T-cell (primary cell): ENCODE data around the gene SEMA4F. TPM values are rescaled to one million over a fixed set of nuclear protein-coding genes. Genes with fewer than 3 reads are reported as not detected.

ENCODE experiments used
- ATAC-seq, 4 experiments: fragments of 200-7000 bp in 3 of 4; fragments of 150-1000 bp in 1 of 4; cut with Tn5 transposase; replicated peaks in 1 of 4; 1 replicate in 3 of 4; 2 replicates in 1 of 4; pipeline ENCODE4 v1.10.0; 2021; ENCODE audit warnings: moderate library complexity in 3 of 4, mild to moderate bottlenecking in 2 of 4, moderate number of reproducible peaks in 1 of 4
- CTCF ChIA-PET, 2 donors: fragments of 300-600 bp; sonication (Branson Sonifier 250); formaldehyde crosslinking; loops; one replicate each; lab custom pipeline; 2022; ENCODE audit warnings: antibody characterized with exemption in 2 of 2; lab: Charles Lee
- POLR2A ChIA-PET, 2 donors: fragments of 300-600 bp; sonication (Branson Sonifier 250); formaldehyde crosslinking; loops; one replicate each; lab custom pipeline; 2022; ENCODE audit warnings: antibody characterized with exemption in 2 of 2; lab: Charles Lee
- DNase-seq, 35 experiments: peaks; one replicate each; pipeline versions ENCODE4 v3.0.0 to v3.0.0-alpha.2; 2013 to 2023
- H3K27ac ChIP-seq: one replicate; pipeline ENCODE4 v1.5.1; 2013; ENCODE audit warnings: low read length
- H3K27me3 ChIP-seq, 2 experiments: replicated peaks in 1 of 2; 1 replicate in 1 of 2; 2 replicates in 1 of 2; pipeline versions ENCODE4 v1.6.1 to v1.7.0; 2013; ENCODE audit warnings: low read length in 1 of 2, mixed read lengths in 1 of 2; ENCODE audit not compliant: control insufficient read depth in 2 of 2, insufficient read depth in 2 of 2; ENCODE audit errors: extremely low read depth in 1 of 2
- H3K36me3 ChIP-seq, 2 donors: 1 replicate in 1 of 2; 2 replicates in 1 of 2; pipeline versions ENCODE4 v1.6.1 to v1.7.0; 2013; ENCODE audit warnings: low read length in 1 of 2; ENCODE audit not compliant: control insufficient read depth in 2 of 2, insufficient read depth in 1 of 2; ENCODE audit errors: extremely low read depth in 1 of 2
- H3K4me1 ChIP-seq, 2 experiments: 1 replicate in 1 of 2; 2 replicates in 1 of 2; pipeline versions ENCODE4 v1.6.1 to v1.7.0; 2013; ENCODE audit warnings: low read length in 2 of 2, mixed read lengths in 1 of 2; ENCODE audit not compliant: insufficient read depth in 2 of 2, control insufficient read depth in 1 of 2; ENCODE audit errors: extremely low read depth in 1 of 2
- H3K4me3 ChIP-seq, 2 donors: 1 replicate in 1 of 2; 2 replicates in 1 of 2; pipeline versions ENCODE4 v1.5.1 to v1.7.0; 2013; ENCODE audit warnings: mild to moderate bottlenecking in 2 of 2, low read length in 1 of 2, moderate library complexity in 1 of 2; ENCODE audit not compliant: control insufficient read depth in 1 of 2; ENCODE audit errors: extremely low read depth in 1 of 2
- H3K9me3 ChIP-seq: 2 replicates; pipeline ENCODE4 v1.7.0; 2013
- H3K27ac Mint-ChIP-seq, 2 donors: one replicate each; pipeline ENCODE4 v1.8.0; 2020 to 2021; ENCODE audit warnings: mild to moderate bottlenecking in 2 of 2, mixed read lengths in 2 of 2
- H3K27me3 Mint-ChIP-seq, 2 donors: one replicate each; pipeline ENCODE4 v1.8.0; 2021 to 2022; ENCODE audit warnings: mixed read lengths in 2 of 2
- H3K36me3 Mint-ChIP-seq: one replicate; pipeline ENCODE4 v1.8.0; 2021; ENCODE audit warnings: mixed read lengths
- H3K4me1 Mint-ChIP-seq, 3 donors: one replicate each; pipeline ENCODE4 v1.8.0; 2020 to 2022; ENCODE audit warnings: mixed read lengths in 3 of 3, mild to moderate bottlenecking in 1 of 3
- H3K4me3 Mint-ChIP-seq, 3 donors: one replicate each; pipeline ENCODE4 v1.8.0; 2020 to 2022; ENCODE audit warnings: mild to moderate bottlenecking in 3 of 3, mixed read lengths in 3 of 3, moderate library complexity in 3 of 3
- H3K9me3 Mint-ChIP-seq, 3 donors: one replicate each; pipeline ENCODE4 v1.8.0; 2020 to 2022; ENCODE audit warnings: mixed read lengths in 3 of 3
- WGBS: methylation state at CpG from one replicate; pipeline ENCODE4 v1.1.5; 2013; ENCODE audit warnings: missing lambda C conversion rate; ENCODE audit not compliant: insufficient coverage; 5-methylcytosine and 5-hydroxymethylcytosine counted together
- total RNA-seq, 35 experiments: library from RNA in 6 of 35; stranded (reverse) in 6 of 35; fragments of 120-200 nt in 1 of 35; gene quantifications; one replicate each; pipeline versions ENCODE4 v1.2.1 to v1.2.4 and lab custom pipeline; 2013 to 2026

Gene SEMA4F
- total RNA-seq, 5 donors from 2014 or later (not counting 1 experiment from before 2014, with no cell fraction given): 12.2 to 24.9 (median 18.6) TPM

DNA sequence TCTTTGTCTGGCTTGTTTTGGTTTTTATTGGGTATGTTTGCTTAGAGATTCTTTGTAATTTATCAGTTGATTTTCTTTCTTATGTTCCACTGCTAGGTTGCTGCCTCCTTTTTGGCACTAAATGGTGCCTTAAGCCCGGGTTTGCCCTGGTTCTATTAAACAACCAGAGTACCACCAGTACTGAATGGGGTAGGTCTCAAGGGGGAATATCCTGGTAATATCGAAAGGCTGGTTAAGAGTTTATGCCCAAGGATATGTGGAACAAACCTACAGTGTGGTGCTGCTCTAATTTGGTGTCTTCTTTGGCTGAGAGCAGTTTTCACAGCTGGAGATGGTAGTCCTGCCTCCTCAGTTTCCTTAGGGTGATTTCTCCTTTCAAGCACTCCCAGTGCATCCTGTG, 76.5 kb downstream of the SEMA4F start:
- CTCF ChIA-PET: no interaction called here
- Histone ChIP-seq H3K27ac (no peak overlapping the region), H3K4me1 (no peaks in the 10 kb centered on the region), H3K9me3 (no peaks in the 10 kb centered on the region), H3K27me3 (peaks cover 0 to 3% of the 10 kb centered on the region in 2 experiments), H3K36me3 (no peaks in the 10 kb centered on the region), H3K4me3 (no peak overlapping the region)
- DNase-seq (no peak), ATAC-seq (no peak)
- no peaks in the 10 kb centered on the region for H3K36me3 Mint-ChIP-seq
- no peak overlapping the region for H3K27ac Mint-ChIP-seq
- no peak overlapping the region for H3K4me3 Mint-ChIP-seq
- peaks cover 7 to 18% of the 10 kb centered on the region in 2 donors for H3K27me3 Mint-ChIP-seq
- peaks cover 0 to 4% (median 0%) of the 10 kb centered on the region in 3 donors for H3K9me3 Mint-ChIP-seq
- POLR2A ChIA-PET: no interaction called here
- WGBS: no CpG with 5 or more reads among the region's 2 CpGs
- peaks cover 0 to 2% (median 0%) of the 10 kb centered on the region in 3 donors for H3K4me1 Mint-ChIP-seq

Other genes starting within 250 kb of the SEMA4F start
- gene C2orf81, start 232.6 kb upstream of the SEMA4F start, total RNA-seq: 1 to 10 TPM; 5.0 to 9.5 (median 7.5) TPM
- 10 to 100 TPM; 31.4 to 46.8 (median 45.4) TPM for gene WDR54, start 232.5 kb upstream of the SEMA4F start, total RNA-seq
- 1 to 10 TPM in 1 of 5 donors, under 1 TPM in 3, not detected in 1; 0.93 to 1.7 (median 0.96) TPM for gene RTKN, start 212.3 kb upstream of the SEMA4F start, total RNA-seq
- gene INO80B, start 199.2 kb upstream of the SEMA4F start, total RNA-seq: 10 to 100 TPM; 44.5 to 70.8 (median 68.4) TPM
- 100 to 1,000 TPM in 2 of 5 donors, 10 to 100 TPM in 3; 80.2 to 104 (median 98.2) TPM for gene WBP1, start 195.8 kb upstream of the SEMA4F start, total RNA-seq
- gene MOGS, start 188.9 kb upstream of the SEMA4F start, total RNA-seq: 100 to 1,000 TPM in 1 of 5 donors, 10 to 100 TPM in 4; 72.0 to 114 (median 93.8) TPM
- gene MRPL53, start 181.6 kb upstream of the SEMA4F start, total RNA-seq: 10 to 100 TPM; 53.9 to 77.9 (median 59.4) TPM
- 10 to 100 TPM; 16.1 to 59.3 (median 56.7) TPM for gene CCDC142, start 171.2 kb upstream of the SEMA4F start, total RNA-seq
- gene TTC31, start 171.2 kb upstream of the SEMA4F start, total RNA-seq: 10 to 100 TPM; 33.1 to 45.8 (median 44.6) TPM
- gene LBX2, start 154.6 kb upstream of the SEMA4F start, total RNA-seq: under 1 TPM in 4 of 5 donors, not detected in 1; 0.32 to 0.73 (median 0.66) TPM
- gene PCGF1, start 146.6 kb upstream of the SEMA4F start, total RNA-seq: 10 to 100 TPM; 17.6 to 34.3 (median 28.0) TPM
- under 1 TPM in 2 of 5 donors, not detected in 3; 0.28 to 0.46 TPM for gene TLX2, start 139.8 kb upstream of the SEMA4F start, total RNA-seq
- under 1 TPM in 3 of 5 donors, not detected in 2; 0.33 to 0.76 (median 0.47) TPM for gene DQX1, start 128.0 kb upstream of the SEMA4F start, total RNA-seq
- 100 to 1,000 TPM; 144 to 167 (median 149) TPM for gene AUP1, start 124.5 kb upstream of the SEMA4F start, total RNA-seq
- 10 to 100 TPM; 25.1 to 45.2 (median 38.3) TPM for gene HTRA2, start 124.3 kb upstream of the SEMA4F start, total RNA-seq
- under 1 TPM in 4 of 5 donors, not detected in 1; 0.10 to 0.47 (median 0.38) TPM for gene LOXL3, start 100.3 kb upstream of the SEMA4F start, total RNA-seq
- 10 to 100 TPM in 3 of 5 donors, 1 to 10 TPM in 2; 9.6 to 36.5 (median 33.0) TPM for gene DOK1, start 99.5 kb upstream of the SEMA4F start, total RNA-seq
- not detected for gene M1AP, start 5.9 kb upstream of the SEMA4F start, total RNA-seq
- gene HK2, start 179.9 kb downstream of the SEMA4F start, total RNA-seq: 10 to 100 TPM in 3 of 5 donors, 1 to 10 TPM in 2; 8.6 to 14.4 (median 10.6) TPM